GM12878 (cell line): ENCODE results near the gene ARHGAP22.

Source experiments
- POLR2AphosphoS5 ChIP-seq: IDR thresholded peaks from 2 replicates; pipeline ENCODE4 v1.6.1; 2011; ENCODE audit warnings: mild to moderate bottlenecking, low read length, inconsistent platforms
- RAD51 ChIP-seq: fragments of 450-650 bp; IDR thresholded peaks from 2 replicates; pipeline ENCODE4 v1.6.1; 2016; ENCODE audit warnings: moderate library complexity, mild to moderate bottlenecking, inconsistent platforms

- TF ChIP-seq POLR2AphosphoS5 = no peak
- no peak for TF ChIP-seq RAD51
Observed at GRCh38 chr10:48445932-48446331, 158.9 kb downstream of the ARHGAP22 start.
